ENCODE measurements around the gene FAM163B.

FAM163B gene

GRCh38 chr9:133580419-133580738, 28.8 kb downstream of the FAM163B start:
- DNase-seq: no peak

DNA sequence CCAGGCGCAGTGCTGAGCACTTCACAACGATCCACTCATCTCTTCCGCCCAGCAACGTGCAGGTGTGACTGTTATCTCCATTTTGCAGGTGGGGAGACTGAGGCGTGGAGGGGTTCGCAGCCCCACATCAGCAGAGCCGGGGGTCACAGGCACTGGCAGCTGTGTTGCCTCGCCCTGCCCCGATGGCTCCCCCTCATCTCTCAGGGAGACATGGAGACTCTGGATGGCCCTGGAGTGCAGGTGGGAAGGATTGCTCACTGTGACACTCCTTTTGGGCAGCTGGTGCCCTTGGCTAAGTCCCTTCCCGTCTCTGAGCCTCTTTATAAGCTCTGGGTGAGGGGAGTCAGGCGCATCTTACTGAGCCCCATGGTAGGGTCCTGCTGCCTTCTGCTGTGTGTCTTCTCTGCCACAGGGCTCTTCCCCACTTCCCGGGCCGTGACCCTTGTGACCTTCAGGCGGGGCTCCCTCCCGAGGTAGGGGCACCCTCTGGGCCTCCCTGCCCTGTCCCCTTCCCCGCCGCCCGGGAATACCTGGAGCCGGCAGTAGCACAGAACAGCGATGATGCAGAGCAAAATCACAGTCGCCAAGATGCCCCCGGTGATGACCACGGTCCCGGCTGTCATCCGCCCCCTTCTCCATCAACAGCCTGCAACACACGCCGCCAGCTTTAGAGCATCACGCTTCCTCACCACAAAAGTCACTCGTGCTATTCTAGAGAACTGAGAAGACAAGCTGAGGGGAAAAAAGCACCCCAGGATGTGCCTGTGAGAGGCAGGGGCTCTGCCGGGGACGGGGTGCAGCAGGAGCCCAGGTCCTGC, 29.4 kb downstream of the FAM163B start:
- no peak for DNase-seq

- no peak for DNase-seq
These were observed 30.4 kb downstream of the FAM163B start for GRCh38 chr9:133578524-133579441.

- DNase-seq: no peak
These were observed 31.5 kb downstream of the FAM163B start for GRCh38 chr9:133577737-133578112.

DNA sequence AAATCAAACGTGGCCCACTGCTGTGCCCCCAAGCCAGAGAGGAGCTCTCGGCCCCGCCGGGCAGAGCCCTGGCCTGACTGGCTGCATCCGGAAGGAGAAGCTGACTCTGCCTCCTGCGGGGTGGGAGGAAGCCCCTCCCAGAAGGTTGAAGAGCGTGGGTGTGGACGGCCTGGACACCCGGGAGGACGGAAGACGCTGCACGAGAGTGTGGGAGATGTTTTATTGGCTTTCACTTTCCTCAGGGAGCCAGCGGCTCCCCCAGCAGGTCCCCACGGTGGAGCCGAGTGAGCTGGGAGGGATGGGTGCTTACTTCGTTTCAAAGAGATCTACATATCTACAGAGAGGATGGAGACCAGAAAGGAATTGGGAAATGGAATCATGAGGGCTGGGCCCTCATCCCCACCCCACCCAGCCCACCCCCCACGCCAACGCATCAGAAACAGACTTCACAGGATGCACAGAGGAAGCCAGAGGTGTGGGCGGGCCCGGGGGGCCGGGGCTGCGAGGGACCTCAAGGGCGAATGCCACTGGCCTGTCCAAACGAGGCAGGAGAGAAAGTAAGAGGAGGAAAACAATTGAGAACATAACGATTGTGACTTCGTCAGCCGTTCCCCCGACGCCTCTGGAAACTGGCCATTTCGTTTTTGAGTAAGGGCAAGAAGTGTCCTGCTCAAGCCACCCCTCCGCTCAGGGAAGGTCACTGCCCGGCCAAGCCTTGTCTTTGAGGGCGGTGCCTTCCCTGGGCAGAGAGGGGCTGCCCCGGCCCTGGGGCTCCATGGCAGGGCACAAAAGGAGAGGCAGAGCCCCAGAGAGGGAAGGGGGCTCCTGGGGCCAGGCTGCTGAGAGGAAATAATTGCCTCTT, 32.1 kb downstream of the FAM163B start:
- DNase-seq: no peak

DNA sequence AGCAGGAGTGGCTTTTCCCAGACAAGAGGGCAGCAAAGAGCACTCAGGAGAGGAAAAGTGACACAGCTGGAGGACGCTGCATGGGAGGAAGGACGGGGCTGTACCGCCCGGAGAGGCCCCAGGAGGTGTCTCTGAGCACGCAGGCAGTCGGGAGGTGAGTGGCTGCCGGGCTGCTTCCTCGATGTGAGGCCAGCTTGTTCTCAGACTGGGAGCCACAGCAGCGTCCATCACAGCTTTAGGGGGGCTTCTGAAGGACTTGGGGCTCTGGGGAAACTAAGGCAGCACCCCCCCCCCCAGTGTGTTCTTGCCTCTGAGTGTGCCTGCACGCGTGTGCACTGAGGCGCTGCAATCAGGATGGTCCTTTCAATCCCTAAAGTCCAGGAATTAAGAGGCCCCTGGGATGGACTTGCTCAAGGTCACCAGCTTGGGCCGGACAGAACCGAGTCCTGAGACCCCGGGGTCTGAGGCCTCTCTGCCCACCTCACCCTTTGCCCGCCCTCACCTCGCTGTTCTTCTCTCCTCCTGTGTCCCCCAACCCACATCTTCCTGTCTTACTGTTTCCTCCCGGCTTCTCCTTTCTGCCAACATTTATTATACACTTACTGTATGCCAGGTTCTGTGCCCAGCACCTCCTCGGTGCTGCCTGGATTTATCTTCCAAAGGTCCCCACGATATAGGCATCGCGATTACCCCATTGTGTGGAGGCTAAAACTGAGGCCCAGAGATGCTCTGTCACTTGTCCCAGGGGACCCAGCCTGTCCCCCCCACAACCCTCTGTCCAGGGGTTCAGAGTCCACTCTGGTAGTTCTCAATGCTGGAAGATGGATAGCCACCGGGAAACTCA, 32.9 kb downstream of the FAM163B start:
- no peak for DNase-seq

- DNase-seq: no peak
These were observed 33.8 kb downstream of the FAM163B start for GRCh38 chr9:133575186-133576030.

GRCh38 chr9:133574771-133575170, 34.4 kb downstream of the FAM163B start:
- no peak for DNase-seq

GRCh38 chr9:133573791-133574515, 35.2 kb downstream of the FAM163B start:
- DNase-seq: no peak

GRCh38 chr9:133572821-133573361, 36.3 kb downstream of the FAM163B start:
- DNase-seq: no peak

GRCh38 chr9:133571896-133572595, 37.1 kb downstream of the FAM163B start:
- DNase-seq: no peak

- DNase-seq: no peak
These were observed 37.7 kb downstream of the FAM163B start for GRCh38 chr9:133571391-133571890.

GRCh38 chr9:133570691-133571080, 38.5 kb downstream of the FAM163B start:
- DNase-seq: no peak

GRCh38 chr9:133569891-133570690, 39.1 kb downstream of the FAM163B start:
- DNase-seq: no peak

- no peak for DNase-seq
These were observed 39.9 kb downstream of the FAM163B start for GRCh38 chr9:133569121-133569785.

DNA sequence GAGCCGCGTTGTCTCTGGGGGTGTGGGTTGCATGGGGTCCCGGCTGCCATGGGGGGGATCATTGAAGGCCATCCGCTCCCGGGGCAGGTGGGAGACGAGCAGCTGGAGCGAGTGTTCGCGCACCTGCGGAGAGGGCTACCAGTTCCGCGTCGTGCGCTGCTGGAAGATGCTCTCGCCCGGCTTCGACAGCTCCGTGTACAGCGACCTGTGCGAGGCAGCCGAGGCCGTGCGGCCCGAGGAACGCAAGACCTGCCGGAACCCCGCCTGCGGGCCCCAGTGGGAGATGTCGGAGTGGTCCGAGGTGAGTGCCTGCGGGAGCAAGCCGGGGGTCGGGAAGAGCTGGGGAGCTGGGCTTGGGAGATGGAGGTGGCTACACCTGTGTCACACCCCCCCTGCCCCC, 41.0 kb downstream of the FAM163B start:
- no peak for DNase-seq

DNA sequence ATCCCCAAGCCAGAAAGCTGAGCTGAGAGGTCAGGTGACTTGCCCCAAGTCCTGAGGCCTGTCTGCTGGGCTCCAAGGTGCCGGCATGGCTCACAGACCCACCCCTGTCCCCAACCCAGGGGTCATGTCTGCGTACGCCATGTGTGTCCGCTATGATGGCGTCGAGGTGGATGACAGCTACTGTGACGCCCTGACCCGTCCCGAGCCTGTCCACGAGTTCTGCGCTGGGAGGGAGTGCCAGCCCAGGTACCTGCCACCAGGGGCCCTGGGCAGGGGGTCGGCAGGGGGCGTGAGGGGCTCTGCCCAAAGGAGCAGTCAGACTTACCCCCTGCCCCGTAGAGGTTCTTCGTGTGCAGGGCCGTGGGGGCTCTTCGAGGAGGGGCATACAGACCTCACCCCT, 42.4 kb downstream of the FAM163B start:
- DNase-seq: no peak

DNA sequence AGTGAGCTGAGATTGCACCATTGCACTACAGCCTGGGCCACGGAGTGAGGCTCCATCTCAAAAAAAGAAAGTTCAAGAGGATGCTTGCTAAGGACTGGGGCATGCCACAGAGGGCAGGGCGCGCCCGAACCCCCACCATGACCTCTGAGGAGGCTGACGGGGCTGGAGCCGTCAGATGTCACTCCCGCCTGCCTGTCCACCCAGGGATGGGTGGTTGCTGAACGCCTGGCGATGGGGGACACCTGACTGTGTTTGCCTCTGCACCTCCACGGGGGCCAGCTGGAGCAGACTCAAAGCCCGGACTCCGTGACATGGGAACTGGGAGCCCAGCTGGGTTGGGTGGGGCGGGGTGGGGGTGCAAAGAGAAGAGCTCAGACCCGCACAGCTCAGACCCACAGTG, 42.8 kb downstream of the FAM163B start:
- DNase-seq: no peak

Data from activated CD4-positive, alpha-beta T cell treated with anti-CD3 and anti-CD28 coated beads for 4 hours (primary cell).